Stimulated activated memory B cell treated with anti-CD40 and anti-IgM and Interleukin-4, amounts not matched to agents 10 μg/mL and 1 μg/mL and 100 μg/mL, for 72 hours (primary cell): Measurements from ENCODE around the gene CERS4.

Source experiments
- ATAC-seq: fragments of 150-1000 bp; cut with Tn5 transposase; 2 replicates; pipeline ENCODE4 v1.10.0; 2021
- H3K27ac Mint-ChIP-seq: one replicate; pipeline ENCODE4 v1.8.0; 2022; ENCODE audit warnings: mild to moderate bottlenecking, mixed read lengths
- H3K27me3 Mint-ChIP-seq: one replicate; pipeline ENCODE4 v1.8.0; 2022; ENCODE audit warnings: mixed read lengths
- H3K36me3 Mint-ChIP-seq: one replicate; pipeline ENCODE4 v1.8.0; 2022; ENCODE audit warnings: mixed read lengths
- H3K4me1 Mint-ChIP-seq: one replicate; pipeline ENCODE4 v1.8.0; 2022; ENCODE audit warnings: mixed read lengths
- H3K4me3 Mint-ChIP-seq: one replicate; pipeline ENCODE4 v1.8.0; 2022; ENCODE audit warnings: mild to moderate bottlenecking, moderate library complexity, mixed read lengths
- H3K9me3 Mint-ChIP-seq: one replicate; pipeline ENCODE4 v1.8.0; 2022; ENCODE audit warnings: mixed read lengths

CERS4 gene

DNA sequence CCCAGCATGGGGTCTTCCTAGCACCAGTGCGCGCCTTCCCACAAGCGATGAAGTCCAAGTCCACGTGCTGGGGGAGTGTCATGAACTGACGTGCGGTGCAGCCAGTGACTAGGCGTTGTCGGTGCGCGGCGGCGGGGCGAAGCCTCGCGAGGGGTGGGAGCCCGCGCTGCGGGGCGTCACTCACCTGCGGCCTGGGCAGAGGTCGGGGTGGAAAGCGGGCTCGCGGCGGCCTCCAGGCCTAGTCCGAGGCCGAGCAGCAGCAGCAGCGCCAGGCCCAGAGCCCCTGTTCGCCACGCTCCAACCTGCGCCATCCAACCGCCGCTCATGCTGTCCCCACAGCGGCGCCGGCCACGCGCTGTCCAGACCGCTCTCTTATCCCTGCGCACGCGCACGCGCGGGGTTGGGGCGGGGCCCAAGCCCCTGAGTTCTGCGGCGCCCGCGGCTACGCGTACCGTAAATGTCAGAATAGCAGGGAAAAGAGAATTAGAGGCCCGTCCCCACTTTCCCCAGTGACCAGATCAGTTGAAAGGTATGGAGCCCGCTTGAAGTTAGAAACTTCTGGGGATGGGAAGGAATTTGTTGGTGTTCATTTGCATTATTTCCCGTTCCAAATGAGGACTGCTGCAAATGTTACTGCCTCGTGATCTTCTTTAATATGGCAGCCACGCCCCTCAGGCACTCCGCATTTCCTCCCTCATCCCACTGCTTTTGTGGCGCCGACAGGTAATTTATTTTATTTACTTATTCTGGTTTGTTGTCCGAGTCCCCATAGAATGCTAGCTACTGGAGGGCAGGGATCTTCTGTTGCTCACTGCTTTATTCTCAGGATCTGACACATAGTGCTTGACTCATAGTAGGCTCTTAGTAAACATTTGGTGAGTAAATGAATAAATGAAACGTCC lies 99.0 kb downstream of the CERS4 start, which contains the start of gene CD320:
Gene CD320 (minus strand): TSS at position 394 of the 902 bp plus-strand sequence. CDS start 68 bp downstream, at position 326.
- Mint-ChIP-seq H3K36me3 (peaks cover 51% of the 10 kb centered on the region), H3K27me3 (no peaks in the 10 kb centered on the region), H3K4me1 (peaks cover 40% of the 10 kb centered on the region), H3K4me3 (peak within 1 kb of the TSS; percentile 85), H3K9me3 (no peaks in the 10 kb centered on the region), H3K27ac (peak within 1 kb of the TSS; percentile 76)
- ATAC-seq, result peak; percentile 96

- Mint-ChIP-seq H3K9me3 (no peaks in the 10 kb centered on the region), H3K27ac (peak overlapping the region; percentile 76), H3K4me1 (peaks cover 40% of the 10 kb centered on the region), H3K4me3 (peak overlapping the region; percentile 85), H3K27me3 (no peaks in the 10 kb centered on the region), H3K36me3 (peaks cover 47% of the 10 kb centered on the region)
- no peak for ATAC-seq
Observed at GRCh38 chr19:8308891-8309291, 99.7 kb downstream of the CERS4 start.

DNA sequence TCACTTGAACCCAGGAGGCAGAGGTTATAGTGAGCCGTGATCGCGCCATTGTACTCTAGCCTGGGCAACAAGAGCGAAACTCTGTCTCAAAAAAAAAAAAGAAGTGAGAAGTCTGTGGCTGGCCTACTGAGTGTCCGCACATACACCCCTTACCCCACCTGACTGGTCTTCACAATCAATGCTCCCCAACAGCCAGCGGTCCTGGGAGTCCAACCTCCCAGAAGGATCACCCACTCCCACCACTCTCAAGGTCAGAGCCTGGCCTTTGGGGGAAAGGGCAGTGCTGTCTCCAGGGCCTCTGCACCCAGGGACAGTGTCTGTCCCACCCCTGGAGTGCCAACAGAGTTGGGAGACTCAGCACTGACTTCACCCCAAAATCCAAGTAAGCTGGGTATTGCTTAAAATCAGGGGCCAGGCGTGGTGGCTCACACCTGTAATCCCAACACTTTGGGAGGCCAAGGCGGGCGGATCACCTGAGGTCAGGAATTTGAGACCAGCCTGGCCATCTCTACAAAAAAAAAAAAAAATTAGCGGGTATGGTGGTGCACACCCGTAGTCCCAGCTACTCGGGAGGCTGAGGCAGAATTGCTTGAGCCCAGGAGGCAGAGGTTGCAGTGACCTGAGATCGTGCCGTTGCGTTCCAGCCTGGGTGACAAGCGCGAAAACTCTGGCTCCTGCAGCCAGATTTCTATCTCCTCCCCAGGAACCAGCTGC lies 101.3 kb downstream of the CERS4 start:
- H3K9me3 Mint-ChIP-seq, result no peaks in the 10 kb centered on the region
- H3K4me3 Mint-ChIP-seq, result no peak overlapping the region
- no peaks in the 10 kb centered on the region for H3K27me3 Mint-ChIP-seq
- no peak overlapping the region for H3K27ac Mint-ChIP-seq
- peaks cover 40% of the 10 kb centered on the region for H3K4me1 Mint-ChIP-seq
- peaks cover 46% of the 10 kb centered on the region for H3K36me3 Mint-ChIP-seq
- ATAC-seq, result no peak

GRCh38 chr19:8311461-8312260 lies 102.5 kb downstream of the CERS4 start:
- H3K27me3 Mint-ChIP-seq, result no peaks in the 10 kb centered on the region
- H3K27ac Mint-ChIP-seq, result no peak overlapping the region
- peaks cover 33% of the 10 kb centered on the region for H3K4me1 Mint-ChIP-seq

More at GRCh38 chr19:8311461-8312260, 102.5 kb downstream of the CERS4 start:
- H3K4me3 Mint-ChIP-seq, result no peak overlapping the region
- peaks cover 56% of the 10 kb centered on the region for H3K36me3 Mint-ChIP-seq
- no peak for ATAC-seq
- no peaks in the 10 kb centered on the region for H3K9me3 Mint-ChIP-seq
